Kidney glomerular epithelial cell (primary cell): ENCODE results near the gene MTG2.

ENCODE experiments used
- DNase-seq: peaks from one replicate; lab custom pipeline; 2025; lab: John Stamatoyannopoulos, UW

The MTG2 gene

DNA sequence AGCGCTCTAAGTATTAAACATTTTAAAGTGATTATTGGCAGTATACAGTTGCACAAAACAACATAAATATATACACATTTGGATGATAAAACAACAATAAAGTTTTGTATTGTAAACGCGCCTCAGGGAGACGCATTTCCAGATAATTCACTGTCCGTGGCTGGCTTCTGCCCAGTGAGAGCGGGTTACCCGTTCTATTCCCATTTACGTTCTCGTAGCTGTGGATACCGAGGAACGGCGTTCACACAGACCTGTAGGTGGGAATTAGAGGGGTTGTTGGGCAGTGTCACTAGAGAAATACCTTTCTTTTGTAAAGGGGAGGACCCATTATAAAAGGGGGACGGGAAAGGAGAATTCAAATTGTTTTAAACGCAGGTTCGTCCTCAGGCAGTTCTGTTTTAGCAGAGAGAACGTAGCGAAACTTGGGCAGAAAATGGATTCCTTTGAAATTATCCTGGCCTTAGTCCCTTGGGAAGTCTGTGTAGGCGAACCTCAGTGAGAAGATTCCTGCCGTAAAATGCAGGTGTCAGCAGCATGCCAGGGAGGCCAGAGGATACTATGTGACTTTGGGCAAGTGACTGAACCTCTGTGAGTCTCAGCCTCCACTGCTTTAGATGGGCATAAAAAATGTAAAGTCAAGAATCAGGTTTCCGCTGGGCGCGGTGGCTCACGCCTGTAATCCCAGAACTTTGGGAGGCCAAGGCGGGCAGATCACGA is 756 bp downstream of the MTG2 start:
- no peak for DNase-seq

DNA sequence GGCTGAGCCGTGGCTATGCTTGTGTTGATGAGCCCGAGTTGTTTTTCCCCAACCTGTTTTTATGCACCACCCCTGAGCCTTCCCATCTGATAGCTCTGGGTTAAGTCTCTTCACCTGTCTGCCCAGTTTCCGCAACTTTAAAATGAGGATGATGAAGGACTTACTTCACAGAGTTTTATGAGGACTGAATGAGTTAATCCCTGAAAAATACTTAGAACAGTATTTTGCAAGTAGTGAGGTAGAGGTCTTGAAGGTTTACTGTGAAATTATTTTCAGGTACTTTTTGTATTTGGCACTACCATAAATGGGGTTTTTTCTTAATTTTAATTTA is 3.2 kb downstream of the MTG2 start:
- DNase-seq: no peak

DNA sequence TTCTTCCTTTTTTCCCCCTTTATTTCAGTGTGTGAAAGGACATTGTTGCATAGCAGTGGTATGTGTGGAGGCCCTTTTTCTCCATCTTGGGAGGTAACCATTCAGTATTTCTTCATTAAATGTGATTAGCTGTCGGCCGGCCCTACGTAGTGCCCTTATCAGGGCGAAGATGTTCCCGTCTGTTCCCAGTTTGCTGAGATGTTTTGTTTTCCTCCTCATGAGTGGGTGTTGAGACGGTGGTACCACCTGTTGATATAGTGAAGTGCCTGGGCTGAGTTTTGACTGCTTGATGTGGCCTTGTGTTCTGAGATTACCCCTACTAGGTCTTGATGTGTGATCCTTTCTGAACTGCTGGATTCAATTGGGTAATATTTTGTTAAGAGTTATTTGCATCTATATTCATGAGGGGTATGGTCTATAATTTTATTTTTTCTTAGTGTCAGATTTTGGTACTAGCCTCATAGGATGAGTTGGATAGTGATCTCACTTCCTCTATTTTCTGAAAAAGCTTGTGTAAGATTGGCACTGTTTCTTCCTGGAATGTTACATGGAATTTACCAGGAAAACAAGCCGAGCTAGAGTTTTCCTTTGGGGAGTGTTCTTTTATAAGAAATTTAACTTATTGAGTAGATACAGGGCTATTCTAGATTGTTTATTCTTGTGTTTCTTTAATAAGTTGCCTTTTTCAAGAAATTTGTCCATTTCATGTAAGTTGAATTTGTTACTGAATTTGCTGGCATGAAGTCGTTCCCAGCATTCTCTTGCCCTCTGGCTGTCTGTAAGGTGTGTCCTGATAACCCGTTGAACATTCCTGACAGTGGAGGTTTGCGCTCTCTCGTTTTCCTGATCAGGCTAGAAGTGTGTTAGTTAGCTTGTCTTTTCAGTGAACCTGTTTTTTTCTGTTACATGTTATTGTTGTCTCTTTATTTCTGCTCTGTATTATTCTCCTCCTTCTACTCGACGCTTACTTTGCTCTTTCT is 4.3 kb downstream of the MTG2 start:
- peak; percentile 31 for DNase-seq

DNA sequence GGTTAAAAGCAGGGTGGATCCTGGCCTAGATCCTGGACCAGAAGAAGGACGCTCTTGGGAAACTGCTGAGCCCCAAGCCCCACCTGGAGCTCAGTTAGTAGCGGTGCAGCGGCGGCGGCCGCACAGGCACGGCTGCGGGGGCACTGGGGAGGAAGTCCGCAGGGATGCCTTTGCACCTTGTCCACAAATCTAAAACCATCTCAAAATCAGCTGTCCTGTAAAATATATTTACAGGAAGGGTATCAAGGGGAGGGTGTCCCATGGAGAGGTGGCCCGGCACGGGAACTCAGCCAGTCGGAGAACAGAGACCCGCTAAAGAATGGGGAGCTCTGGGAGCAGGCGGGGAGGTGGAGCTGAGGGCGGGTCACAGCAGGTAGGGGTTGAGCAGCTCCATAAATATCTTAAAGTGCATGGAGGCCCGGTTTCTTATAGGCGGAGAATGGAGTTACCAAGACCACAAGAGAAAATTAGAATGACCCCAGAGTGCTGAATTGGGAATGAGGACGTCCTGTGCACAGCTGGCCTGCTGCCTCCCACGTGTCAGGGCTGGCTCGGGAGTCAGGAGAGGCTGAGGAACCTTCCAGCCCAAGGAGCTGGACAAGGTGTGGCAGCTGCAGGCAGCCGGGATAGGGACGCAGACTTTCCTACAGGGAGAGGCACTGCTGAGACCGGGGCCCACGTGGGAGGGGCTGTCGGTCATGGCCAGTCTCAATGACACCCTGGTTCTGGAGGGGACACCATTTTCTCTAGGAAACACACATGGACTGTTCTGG is 8.0 kb downstream of the MTG2 start:
- no peak for DNase-seq

DNA sequence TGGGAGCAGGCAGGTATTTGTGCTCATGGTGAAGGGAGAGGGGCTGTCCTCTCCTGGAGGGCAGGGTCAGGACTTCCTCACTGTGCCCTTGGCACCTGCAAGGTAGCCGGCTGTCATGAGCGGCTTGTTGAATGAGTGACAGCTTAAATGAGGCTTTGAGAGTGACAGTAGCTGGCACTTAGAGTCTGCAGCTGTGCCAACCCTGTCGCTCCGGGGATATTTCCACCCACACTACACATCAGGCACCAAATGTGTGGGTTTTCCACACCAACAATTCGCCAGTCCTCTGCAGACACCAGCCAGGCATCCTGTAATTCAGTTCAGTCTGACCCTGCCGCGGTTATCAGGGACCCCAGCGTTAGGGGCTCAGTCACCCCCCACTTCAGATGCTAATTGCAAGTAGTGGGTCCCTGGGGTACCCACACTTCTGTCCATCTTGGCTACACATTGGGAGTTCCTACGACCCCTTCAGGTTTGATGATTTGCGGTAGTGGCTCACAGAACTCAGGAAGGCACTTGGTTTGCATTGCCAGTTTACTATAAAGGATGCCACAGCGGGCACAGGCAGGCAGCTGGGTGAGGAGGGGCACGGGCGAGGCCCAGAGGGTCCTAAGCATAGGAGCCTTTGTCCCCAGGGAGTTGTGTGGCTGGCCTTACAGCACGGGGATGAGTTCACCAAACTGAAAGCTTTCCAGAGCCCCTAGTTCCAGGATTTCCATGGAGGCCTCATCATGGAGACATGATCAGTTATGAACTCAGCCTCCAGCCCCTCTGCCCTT is 9.1 kb downstream of the MTG2 start:
- DNase-seq: no peak

DNA sequence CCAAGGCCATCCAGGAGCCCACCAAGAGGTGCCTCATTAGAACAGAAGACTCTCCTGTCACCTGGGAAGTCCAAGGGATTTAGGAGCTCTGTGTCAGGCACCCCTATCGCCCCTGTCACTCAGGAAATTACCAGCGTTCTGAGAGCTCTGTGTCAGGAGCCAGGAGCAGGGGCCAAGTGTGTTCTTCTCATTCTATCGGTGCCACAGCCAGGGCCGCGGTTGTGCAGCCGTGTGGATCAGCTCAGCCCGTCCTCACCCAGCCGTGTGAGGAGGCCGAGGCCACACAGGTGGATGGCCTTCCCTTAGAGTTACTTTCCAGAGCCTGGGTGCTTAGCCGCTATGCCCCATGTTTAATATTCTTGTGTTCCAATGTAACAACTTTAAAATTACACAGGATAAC is 9.8 kb downstream of the MTG2 start:
- no peak for DNase-seq

DNA sequence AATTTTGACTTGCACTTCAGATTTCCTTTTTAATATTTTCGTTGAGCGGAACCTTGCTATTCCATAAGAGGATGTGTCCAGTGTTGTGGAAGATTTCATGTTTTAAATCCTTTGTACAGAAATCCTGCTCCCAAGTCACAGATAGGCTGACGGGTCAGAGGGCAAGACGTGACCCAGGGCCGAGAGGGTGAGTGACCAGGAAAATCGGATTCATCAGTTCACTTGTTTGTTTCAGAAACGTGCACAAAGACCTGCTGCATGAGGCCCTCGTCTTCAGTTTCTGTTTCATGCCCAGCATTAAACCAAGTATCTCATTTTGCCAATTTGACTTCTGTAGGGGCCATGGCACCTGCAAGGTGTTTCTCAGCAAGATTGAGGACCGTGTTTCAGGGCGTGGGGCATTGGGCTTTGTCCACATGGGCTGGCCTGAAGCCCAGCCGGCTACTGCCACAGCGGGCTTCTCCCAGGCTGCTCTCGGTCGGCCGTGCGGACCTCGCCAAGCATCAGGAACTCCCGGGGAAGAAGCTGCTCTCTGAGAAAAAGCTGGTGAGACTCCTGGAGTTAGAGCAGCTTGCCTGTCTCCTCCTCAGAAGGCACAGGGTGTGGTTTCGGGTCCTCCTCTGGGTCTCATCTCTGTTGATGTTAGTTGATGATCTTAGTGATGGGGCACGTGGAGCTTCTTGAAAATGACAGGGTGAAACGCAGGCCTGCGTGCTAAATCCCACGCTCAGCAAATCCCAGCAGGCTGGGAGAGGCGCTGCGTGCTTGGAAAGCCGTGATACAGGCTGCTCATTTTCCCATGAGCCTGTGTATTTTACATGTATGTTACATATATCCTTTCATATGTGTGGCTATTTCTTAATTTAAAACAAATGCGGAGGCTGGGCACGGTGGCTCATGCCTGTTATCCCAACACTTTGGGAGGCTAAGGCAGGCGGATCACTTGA is 10.5 kb downstream of the MTG2 start:
- DNase-seq: no peak

DNA sequence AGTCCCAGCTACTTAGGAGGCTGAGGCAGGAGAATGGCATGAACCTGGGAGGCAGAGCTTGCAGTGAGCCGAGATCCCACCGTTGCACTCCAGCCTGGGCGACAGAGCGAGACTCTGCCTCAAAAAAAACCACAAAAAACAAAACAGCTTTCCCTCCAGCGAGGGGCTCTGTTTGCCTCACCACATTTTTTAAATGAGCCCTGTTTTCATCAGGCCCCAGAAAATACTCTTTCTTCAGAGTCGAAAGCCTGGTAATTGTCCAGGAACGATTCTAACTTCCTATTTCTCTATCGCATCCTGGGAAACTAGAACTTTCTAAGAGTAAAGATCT is 12.2 kb downstream of the MTG2 start:
- no peak for DNase-seq

DNA sequence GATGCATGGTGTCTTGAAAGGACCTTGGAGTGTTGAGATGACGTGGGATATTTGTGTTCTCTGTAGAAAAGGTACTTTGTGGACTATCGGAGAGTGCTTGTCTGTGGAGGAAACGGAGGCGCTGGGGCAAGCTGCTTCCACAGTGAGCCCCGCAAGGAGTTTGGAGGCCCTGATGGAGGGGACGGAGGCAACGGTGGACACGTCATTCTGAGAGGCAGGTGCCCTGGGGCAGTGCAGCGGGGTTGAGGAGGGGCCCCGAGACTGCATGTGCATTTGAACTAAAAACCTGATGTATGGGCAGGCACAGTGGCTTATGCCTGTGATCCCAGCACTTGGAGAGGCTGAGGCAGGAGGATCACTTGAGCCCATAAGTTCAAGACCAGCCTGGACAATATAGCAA is 12.9 kb downstream of the MTG2 start:
- no peak for DNase-seq

DNA sequence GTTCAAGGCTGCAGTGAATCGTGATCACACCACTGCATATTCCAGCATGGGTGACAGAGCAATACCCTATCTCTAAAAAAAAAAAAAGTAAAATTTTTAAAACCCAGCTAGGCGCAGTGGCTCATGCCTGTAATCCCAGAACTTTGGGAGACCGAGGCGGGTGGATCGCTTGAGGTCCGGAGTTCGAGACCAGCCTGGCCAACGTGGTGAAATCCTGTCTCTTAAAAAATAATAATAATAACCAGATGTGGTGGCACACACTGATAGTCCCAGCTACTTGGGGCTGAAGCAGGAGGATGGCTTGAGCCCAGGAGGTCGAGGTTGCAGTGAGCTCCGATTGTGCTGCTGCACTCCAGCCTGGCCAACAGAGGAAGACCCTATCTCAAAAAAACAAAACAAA is 13.5 kb downstream of the MTG2 start:
- DNase-seq: no peak

DNA sequence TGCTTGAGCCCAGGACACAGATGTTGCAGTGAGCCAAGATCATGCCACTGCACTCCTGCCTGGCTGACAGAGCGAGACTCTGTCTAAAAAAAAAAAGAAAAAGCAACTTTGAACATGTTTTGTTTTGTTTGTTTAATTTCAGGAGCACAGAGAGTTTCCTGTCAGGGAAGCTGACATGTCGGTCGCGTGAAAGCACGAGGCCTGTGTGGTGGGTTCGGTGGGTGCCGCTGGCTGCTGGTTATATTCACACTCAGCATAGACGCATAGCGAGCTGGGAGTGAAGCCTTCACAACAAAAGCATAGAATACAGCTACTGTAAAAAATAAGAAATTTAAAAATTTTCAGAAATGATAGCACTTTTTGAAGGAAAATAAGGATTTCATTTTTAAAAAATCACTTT is 14.5 kb downstream of the MTG2 start:
- DNase-seq: no peak

DNA sequence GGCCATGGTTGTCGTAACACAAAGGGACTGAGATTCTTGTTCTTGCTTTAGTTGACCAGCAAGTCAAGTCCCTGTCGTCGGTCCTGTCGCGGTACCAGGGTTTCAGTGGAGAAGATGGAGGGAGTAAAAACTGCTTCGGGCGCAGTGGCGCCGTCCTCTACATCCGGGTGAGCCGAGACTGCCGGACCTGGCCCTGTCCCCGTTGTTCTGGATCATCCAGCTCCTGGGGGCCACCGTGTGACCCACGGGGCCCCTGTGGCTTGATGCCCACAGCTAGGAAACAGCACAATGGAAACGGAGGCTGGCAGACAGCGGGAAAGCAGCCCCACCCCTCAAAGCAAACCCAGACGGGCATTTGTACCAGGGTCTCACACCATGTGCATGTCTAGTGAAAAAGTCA is 15.0 kb downstream of the MTG2 start:
- DNase-seq: no peak

DNA sequence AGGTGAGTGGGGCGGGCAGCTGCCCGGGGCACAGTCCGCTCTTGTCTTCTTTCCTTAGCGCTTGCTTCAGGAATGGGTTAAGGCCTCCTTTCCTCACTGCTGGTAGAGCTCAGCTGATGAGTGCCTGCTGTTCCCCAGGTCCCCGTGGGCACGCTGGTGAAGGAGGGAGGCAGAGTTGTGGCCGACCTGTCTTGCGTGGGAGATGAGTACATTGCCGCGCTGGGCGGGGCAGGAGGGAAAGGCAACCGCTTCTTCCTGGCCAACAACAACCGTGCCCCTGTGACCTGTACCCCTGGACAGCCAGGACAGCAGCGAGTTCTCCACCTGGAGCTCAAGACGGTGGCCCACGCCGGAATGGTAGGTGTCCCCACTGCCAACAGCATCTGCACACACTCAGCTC is 15.7 kb downstream of the MTG2 start:
- no peak for DNase-seq

DNA sequence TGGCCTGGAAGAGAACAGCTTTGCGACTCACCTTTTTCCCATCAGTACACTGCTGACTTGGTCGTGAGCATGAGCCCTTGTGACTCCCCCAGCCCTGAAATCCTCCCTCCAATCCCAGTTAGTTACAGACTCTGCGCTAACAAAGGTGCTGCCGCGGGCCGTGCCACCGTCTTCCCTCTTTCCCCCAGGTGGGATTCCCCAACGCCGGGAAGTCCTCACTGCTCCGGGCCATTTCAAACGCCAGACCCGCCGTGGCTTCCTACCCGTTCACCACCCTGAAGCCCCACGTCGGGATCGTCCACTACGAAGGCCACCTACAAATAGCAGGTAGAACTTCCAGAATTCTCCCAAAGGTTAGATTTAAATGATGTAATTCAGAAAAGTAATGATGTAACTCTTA is 16.1 kb downstream of the MTG2 start:
- DNase-seq: no peak

DNA sequence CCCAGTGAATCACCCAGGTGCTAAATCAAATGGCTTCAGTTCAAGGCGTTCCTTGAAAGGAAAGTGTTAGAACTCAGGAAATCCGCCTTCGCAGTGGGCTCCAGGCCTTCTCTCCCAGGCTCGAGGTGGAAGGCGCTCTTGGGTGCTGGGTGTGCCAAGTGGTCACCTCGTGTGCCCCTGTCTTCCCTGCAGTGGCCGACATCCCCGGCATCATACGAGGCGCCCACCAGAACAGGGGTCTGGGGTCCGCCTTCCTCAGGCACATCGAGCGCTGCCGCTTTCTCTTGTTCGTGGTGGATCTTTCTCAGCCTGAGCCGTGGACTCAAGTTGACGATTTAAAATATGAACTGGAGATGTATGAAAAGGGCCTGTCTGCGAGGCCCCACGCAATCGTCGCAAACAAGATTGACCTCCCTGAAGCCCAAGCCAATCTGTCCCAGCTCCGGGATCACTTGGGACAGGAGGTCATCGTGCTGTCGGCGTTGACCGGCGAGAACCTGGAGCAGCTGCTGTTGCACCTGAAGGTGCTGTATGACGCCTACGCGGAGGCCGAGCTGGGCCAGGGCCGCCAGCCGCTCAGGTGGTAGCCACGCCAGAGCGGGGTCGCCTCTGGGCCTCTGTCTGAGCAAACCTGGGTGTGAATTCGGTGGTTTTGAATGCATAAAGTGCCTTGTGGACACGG is 17.8 kb downstream of the MTG2 start:
- no peak for DNase-seq

DNA sequence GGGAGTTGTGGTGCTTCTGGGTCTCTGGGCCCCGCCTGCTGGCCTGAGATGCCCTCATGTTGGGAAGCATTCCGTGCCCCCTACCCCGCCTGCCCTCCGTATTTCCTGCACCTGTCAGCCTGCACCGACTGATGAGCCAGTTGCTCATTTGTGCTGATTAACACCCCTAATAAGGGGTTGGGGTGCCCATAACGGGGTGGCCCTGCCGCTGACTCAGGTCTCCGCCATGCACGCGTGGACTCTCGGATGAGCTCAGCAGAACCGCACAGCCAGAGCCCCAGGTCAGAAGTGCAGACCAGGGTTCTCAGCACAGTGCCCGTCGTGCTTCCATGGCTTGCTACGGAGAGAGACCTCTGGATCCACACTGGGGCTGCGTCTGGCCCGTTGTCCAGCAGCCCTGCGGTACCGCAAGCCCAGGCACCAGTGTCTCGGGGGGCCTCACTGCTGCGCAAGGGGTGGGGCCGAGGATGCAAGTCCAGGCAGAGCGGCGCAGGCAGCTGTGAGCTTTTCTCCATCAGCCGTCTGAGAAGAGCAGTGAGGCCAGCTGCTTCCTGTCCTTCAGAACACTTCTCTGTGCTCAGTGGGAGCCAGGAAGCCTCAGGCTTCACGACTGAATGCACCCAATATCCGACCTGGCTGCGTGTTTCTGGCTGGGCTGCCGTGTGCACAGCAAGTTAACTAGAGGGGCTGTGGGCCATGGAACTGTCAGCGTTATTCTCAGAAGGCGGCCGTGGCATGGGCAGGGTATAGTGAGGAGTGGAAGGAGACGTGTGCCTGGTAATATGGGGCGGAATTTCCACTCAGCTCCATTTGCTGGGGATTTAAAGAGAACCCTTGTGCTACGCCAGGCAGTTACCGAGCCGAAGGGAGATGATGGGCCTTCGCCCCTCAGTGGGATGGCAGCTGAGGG is 18.6 kb downstream of the MTG2 start:
- DNase-seq: no peak

DNA sequence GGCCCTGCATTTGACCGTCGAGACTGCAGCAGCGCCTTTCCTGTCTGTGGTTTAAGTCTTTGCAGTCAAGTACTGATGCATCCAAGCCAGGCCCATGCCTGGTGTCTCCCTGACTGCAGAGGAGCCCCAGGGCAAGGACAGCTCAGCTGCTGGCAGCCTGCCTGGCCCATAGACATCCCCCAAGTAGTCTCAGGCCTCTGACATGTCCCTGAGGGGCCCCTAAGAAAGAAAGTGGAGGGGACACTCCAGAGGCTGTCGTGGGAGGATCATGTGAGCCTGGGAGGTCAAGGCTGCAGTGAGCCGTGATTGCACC is 19.2 kb downstream of the MTG2 start:
- no peak for DNase-seq

DNA sequence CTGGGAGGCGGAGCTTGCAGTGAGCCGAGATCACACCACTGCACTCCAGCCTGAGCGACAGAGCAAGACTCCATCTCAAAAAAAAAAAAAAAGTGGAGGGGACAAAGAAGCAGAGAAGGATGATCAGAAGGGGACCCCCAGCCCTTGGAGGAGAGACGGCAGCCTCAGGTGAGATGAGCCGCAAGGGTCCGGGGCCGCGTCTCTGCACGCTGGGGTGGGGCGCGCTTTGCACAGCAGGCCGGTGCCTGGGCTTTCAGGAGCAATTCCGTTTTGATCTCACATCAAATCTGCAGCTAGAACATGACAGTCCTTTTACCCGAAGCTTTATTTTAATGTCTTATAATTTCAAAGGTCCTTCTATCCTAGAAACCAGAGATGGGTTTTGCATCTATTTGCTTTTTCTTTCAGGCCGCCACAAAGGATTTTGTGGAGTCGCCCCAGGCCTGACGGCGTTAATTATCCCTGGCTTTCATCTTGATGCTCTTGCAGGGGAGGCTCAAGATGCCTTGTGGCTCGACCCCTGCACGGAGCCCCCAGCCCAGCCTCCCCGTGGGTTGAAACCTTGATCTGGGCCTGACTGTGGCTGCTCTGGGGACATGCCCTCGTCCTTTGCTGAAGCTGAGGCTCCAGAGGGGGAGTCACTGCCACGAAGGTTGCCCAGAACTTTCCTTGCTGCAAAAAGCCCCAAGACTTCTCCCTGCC is 20.0 kb downstream of the MTG2 start:
- no peak for DNase-seq
